HepG2 (cell line): Measurements from ENCODE around the gene SLC35D2. TPM values are rescaled to one million over a fixed set of nuclear protein-coding genes. Genes with fewer than 3 reads are reported as not detected.
A peak's percentile ranks its signal among the peaks of the same experiment; 100 is the strongest.
"Not testable (repeated sequence)": the region's sequence is repeated elsewhere in the genome, so short reads cannot be mapped to it uniquely, and the experiment has no call there.

Experiments
- ATAC-seq: fragments of 200-7000 bp; cut with Tn5 transposase; 3 replicates; pipeline ENCODE4 v1.9.1; 2020; ENCODE audit warnings: mild to moderate bottlenecking, moderate library complexity
- BruUV-seq: library from RNA; stranded (reverse); fragments of 400-500 nt; replicated peaks from 2 replicates; lab custom pipeline; 2021; lab: Mats Ljungman, UMichigan
- CTCF ChIA-PET: fragments of 300-600 bp; formaldehyde crosslinking; extraction: SDS; loops from one replicate; lab custom pipeline; 2021; ENCODE audit warnings: low total read pairs, inconsistent platforms, low intra/inter-chr PET ratio; lab: Yijun Ruan, JAX
- POLR2A ChIA-PET: fragments of 350-600 bp; sonication (Branson Sonifier 250); formaldehyde crosslinking; loops from one replicate; lab custom pipeline; 2020; ENCODE audit warnings: antibody characterized with exemption, inconsistent platforms; lab: Yijun Ruan, JAX
- DNase-seq: peaks from one replicate; pipeline ENCODE4 v3.0.0-alpha.2; 2015; ENCODE audit warnings: low spot score
- FAIRE-seq: peaks from 3 replicates; lab custom pipeline; 2011; peaks lifted over from hg19 to GRCh38; lab: Jason Lieb, UNC
- H2AFZ ChIP-seq: one replicate; pipeline ENCODE4 v1.6.1; 2011; ENCODE audit warnings: low read length, inconsistent platforms
- H3K27ac ChIP-seq: fragments of 300-600 bp; 3 replicates; pipeline ENCODE4 v1.8.0; 2011; ENCODE audit warnings: mixed run types, mild to moderate bottlenecking, mixed read lengths, low read length, inconsistent platforms; ENCODE audit not compliant: insufficient read depth; ENCODE audit errors: extremely low read length
- H3K27me3 ChIP-seq, 2 experiments: fragments of 200-600 bp in 1 of 2; 2 replicates in 1 of 2; 3 replicates in 1 of 2; pipeline versions ENCODE4 v1.6.0 to v1.8.0; 2011; ENCODE audit warnings: low read length in 2 of 2, mild to moderate bottlenecking in 2 of 2, moderate library complexity in 2 of 2, inconsistent platforms in 1 of 2; ENCODE audit not compliant: insufficient read depth in 2 of 2, control insufficient read depth in 1 of 2
- H3K36me3 ChIP-seq, 2 experiments: fragments of 200-600 bp in 1 of 2; replicated peaks in 1 of 2; 2 replicates in 1 of 2; 3 replicates in 1 of 2; pipeline versions ENCODE4 v1.5.1 to v1.8.0; 2011; ENCODE audit warnings: low read length in 2 of 2, inconsistent platforms in 1 of 2; ENCODE audit not compliant: insufficient read depth in 2 of 2, control insufficient read depth in 1 of 2
- H3K4me1 ChIP-seq: 2 replicates; pipeline ENCODE4 v1.5.1; 2012; ENCODE audit warnings: low read length, inconsistent platforms; ENCODE audit not compliant: insufficient read depth
- H3K4me2 ChIP-seq: 2 replicates; pipeline ENCODE4 v1.6.0; 2011; ENCODE audit warnings: low read depth, low read length, inconsistent platforms
- H3K4me3 ChIP-seq, 3 experiments: fragments of 200-600 bp in 1 of 3; sonication (generic), shearing (Covaris generic) in 1 of 3; replicated peaks in 1 of 3; 2 replicates each; pipeline ENCODE4 v1.5.1; 2011 to 2016; ENCODE audit warnings: low read length in 3 of 3, inconsistent platforms in 2 of 3, low read depth in 2 of 3, mild to moderate bottlenecking in 2 of 3, control low read depth in 1 of 3, mixed read lengths in 1 of 3; ENCODE audit not compliant: insufficient read depth in 1 of 3
- H3K79me2 ChIP-seq: one replicate; pipeline ENCODE4 v1.6.1; 2011; ENCODE audit warnings: low read length, inconsistent platforms; ENCODE audit not compliant: insufficient read depth
- H3K9ac ChIP-seq: 2 replicates; pipeline ENCODE4 v1.6.0; 2011; ENCODE audit warnings: mild to moderate bottlenecking, low read depth, low read length, inconsistent platforms; ENCODE audit not compliant: insufficient read depth
- H3K9me3 ChIP-seq: 2 replicates; pipeline ENCODE4 v1.5.1; 2012; ENCODE audit warnings: mild to moderate bottlenecking, low read length
- H4K20me1 ChIP-seq: 2 replicates; pipeline ENCODE4 v1.6.0; 2011; ENCODE audit warnings: inconsistent platforms, mild to moderate bottlenecking, low read length, moderate library complexity; ENCODE audit not compliant: insufficient read depth
- AFF4 ChIP-seq: sonication (generic); formaldehyde crosslinking; IDR thresholded peaks from 2 replicates; pipeline ENCODE4 v1.4.0; 2020; ENCODE audit warnings: missing genetic modification reagents
- ARNT ChIP-seq: fragments of 450-650 bp; IDR thresholded peaks from 2 replicates; pipeline ENCODE4 v1.6.1; 2017
- ERF ChIP-seq: IDR thresholded peaks from 2 replicates; pipeline ENCODE4 v1.6.1; 2018; ENCODE audit warnings: missing biosample characterization, missing genetic modification reagents
- SATB2 ChIP-seq: sonication (generic); formaldehyde crosslinking; IDR thresholded peaks from 2 replicates; pipeline ENCODE4 v1.5.0; 2020; ENCODE audit warnings: missing genetic modification reagents
- THAP8 ChIP-seq: sonication (generic); formaldehyde crosslinking; IDR thresholded peaks from 2 replicates; pipeline ENCODE4 v1.5.1; 2020; ENCODE audit warnings: missing genetic modification reagents, mild to moderate bottlenecking, borderline replicate concordance
- ZBTB39 ChIP-seq: sonication (generic); formaldehyde crosslinking; IDR thresholded peaks from 2 replicates; pipeline ENCODE4 v1.5.0; 2020; ENCODE audit warnings: missing genetic modification reagents
- ZMYM3 ChIP-seq: sonication (generic); formaldehyde crosslinking; IDR thresholded peaks from 2 replicates; pipeline ENCODE4 v1.5.1; 2020; ENCODE audit warnings: mild to moderate bottlenecking, missing genetic modification reagents
- ZNF292 ChIP-seq: sonication (generic); formaldehyde crosslinking; IDR thresholded peaks from 2 replicates; pipeline ENCODE4 v1.8.1; 2022; ENCODE audit warnings: mild to moderate bottlenecking, low read depth, missing genetic modification reagents, borderline replicate concordance
- ZNF501 ChIP-seq: sonication (generic); formaldehyde crosslinking; IDR thresholded peaks from 2 replicates; pipeline ENCODE4 v1.5.1; 2020; ENCODE audit warnings: mild to moderate bottlenecking, moderate library complexity, missing genetic modification reagents
- ZNF614 ChIP-seq: IDR thresholded peaks from 2 replicates; pipeline ENCODE4 v1.6.1; 2018; ENCODE audit warnings: missing biosample characterization, missing genetic modification reagents, inconsistent platforms, borderline replicate concordance
- ZSCAN22 ChIP-seq: sonication (generic); formaldehyde crosslinking; IDR thresholded peaks from 2 replicates; pipeline ENCODE4 v1.4.0; 2020; ENCODE audit warnings: mild to moderate bottlenecking, missing genetic modification reagents
- WGBS: methylation state at CpG from one replicate; pipeline ENCODE4 v1.1.6; 2017; ENCODE audit warnings: low lambda C conversion rate; 5-methylcytosine and 5-hydroxymethylcytosine counted together
- in situ Hi-C: cut with HindIII; loops from 2 replicates; pipeline ENCODE4 v1.10.0; 2017; ENCODE audit warnings: low pct_unique_long_range_greater_than_20kb; ENCODE audit not compliant: extremely low pct_ligation_motif_present
- intact Hi-C: fragments of 100-400 bp; cut with micrococcal nuclease; formaldehyde crosslinking; loops from one replicate; pipeline ENCODE4 v1.10.0; 2022; ENCODE audit not compliant: unreplicated experiment
- polyA plus RNA-seq, 8 experiments: library from polyadenylated mRNA; depleted of rRNA in 3 of 8; stranded (reverse) in 7 of 8; unstranded in 1 of 8; fragments of >200 nt; fragmentation: Illumina TruSeq in 4 of 8; extraction: Trizol in 4 of 8; gene quantifications; 2 replicates each; pipeline versions ENCODE4 v1.2.1 to v1.2.3, GENCODE V29; 2011 to 2016; ENCODE audit warnings: low read depth in 4 of 8, missing spikeins in 1 of 8, mixed read lengths in 1 of 8; ENCODE audit not compliant: insufficient read depth in 1 of 8
- total RNA-seq, 5 experiments: library from RNA; depleted of rRNA; stranded (reverse); fragments of >200 nt; fragmentation: Illumina TruSeq; extraction: Trizol; gene quantifications; 2 replicates each; pipeline ENCODE4 v1.2.3, GENCODE V29; 2016; ENCODE audit warnings: low read depth in 1 of 5

Gene SLC35D2
- total and polyA plus RNA-seq, 2 of the 13 experiments (the other 11 are each of a cell fraction or from before 2014, with no cell fraction given): 96.2 to 103 TPM

GRCh38 chr9:96362119-96362518 is 21.4 kb downstream of the SLC35D2 start:
- BruUV-seq, H3K27ac ChIP-seq, POLR2A ChIA-PET, H3K9ac ChIP-seq, H3K4me2 ChIP-seq, CTCF ChIA-PET, intact Hi-C loops, DNase-seq, FAIRE-seq, ATAC-seq, H2AFZ ChIP-seq, H4K20me1 ChIP-seq, H3K4me1 ChIP-seq, H3K27me3 ChIP-seq, H3K4me3 ChIP-seq, in situ Hi-C loops, H3K9me3 ChIP-seq, H3K79me2 ChIP-seq: not testable (repeated sequence)
- 95% methylated on average over 6 of the region's 6 CpGs for WGBS
- H3K36me3 ChIP-seq: peaks cover 16 to 71% of the 10 kb centered on the region in 2 experiments

GRCh38 chr9:96361668-96362067 is 21.8 kb downstream of the SLC35D2 start:
- BruUV-seq: TSS peak; percentile 14
- no peak for FAIRE-seq
- H3K9ac ChIP-seq: no peak overlapping the region
- H3K27me3 ChIP-seq: no peaks in the 10 kb centered on the region
- H3K4me2 ChIP-seq: no peak overlapping the region
- ChIA-PET CTCF (no interaction called here), POLR2A (interaction anchor here (0.7 kb wide), 1 partner anchor 17 kb away, joined by 4 read pairs; no protein-coding TSS in a partner anchor)
- no peaks in the 10 kb centered on the region for H3K9me3 ChIP-seq
- no peak overlapping the region for H2AFZ ChIP-seq
- intact Hi-C loops: no loop called here
- H3K36me3 ChIP-seq: peaks cover 16 to 69% of the 10 kb centered on the region in 2 experiments
- no peak overlapping the region for H3K27ac ChIP-seq
- in situ Hi-C loops: no loop called here
- no peak overlapping the region for H3K4me3 ChIP-seq
- H3K4me1 ChIP-seq: 0 out of 2 replicates have a peak, but pooled peaks cover under 1% of the 10 kb centered on the region
- no peaks in the 10 kb centered on the region for H4K20me1 ChIP-seq
- WGBS: 98% methylated on average over 6 of the region's 6 CpGs
- DNase-seq: no peak
- ATAC-seq: no peak
- no peaks in the 10 kb centered on the region for H3K79me2 ChIP-seq
- TF ChIP-seq AFF4 (no peak), ERF (CRISPR knock-in tag) (no peak), ZNF501 (CRISPR knock-in tag) (no peak), ZMYM3 (CRISPR knock-in tag) (no peak), ZNF614 (CRISPR knock-in tag) (no peak), ZSCAN22 (CRISPR knock-in tag) (no peak), ZBTB39 (no peak), THAP8 (CRISPR knock-in tag) (no peak), SATB2 (CRISPR knock-in tag) (no peak), ZNF292 (CRISPR knock-in tag) (no peak), ARNT (no peak)
